ENCODE measurements around the gene BRSK2. TPM values are rescaled to one million over a fixed set of nuclear protein-coding genes. Genes with fewer than 3 reads are reported as not detected.

BRSK2 gene
- total RNA-seq, 6 experiments from 2014 or later = 0.14 to 0.99 (median 0.47) TPM; not detected in 1

- no peak overlapping the region for H3K4me3 Mint-ChIP-seq
- H3K27ac Mint-ChIP-seq = no peak overlapping the region
- no peak for TF ChIP-seq CTCF (IDR thresholded peaks at IDR 0.05)
- H3K4me1 Mint-ChIP-seq (ENCODE audit: low read depth) = no peaks in the 10 kb centered on the region
- peaks cover 4% of the 10 kb centered on the region; the same call in 1 of the 2 replicates for H3K27me3 Mint-ChIP-seq (ENCODE audit: insufficient read depth)
- H3K36me3 Mint-ChIP-seq (ENCODE audit: low read depth) = no peaks in the 10 kb centered on the region
- H3K9me3 Mint-ChIP-seq = peaks cover 4% of the 10 kb centered on the region
- DNase-seq = no peak
These were observed 8.3 kb downstream of the BRSK2 start for GRCh38 chr11:1397862-1398527.

GRCh38 chr11:1398528-1399235, 8.9 kb downstream of the BRSK2 start:
- Mint-ChIP-seq H3K4me1 (ENCODE audit: low read depth) (no peaks in the 10 kb centered on the region), H3K27me3 (ENCODE audit: insufficient read depth) (peaks cover 4% of the 10 kb centered on the region; the same call in 1 of the 2 replicates), H3K27ac (no peak overlapping the region), H3K9me3 (peaks cover under 1% of the 10 kb centered on the region; the same call in 1 of the 2 replicates), H3K4me3 (no peak overlapping the region), H3K36me3 (ENCODE audit: low read depth) (no peaks in the 10 kb centered on the region)
- TF ChIP-seq CTCF (IDR thresholded peaks at IDR 0.05) = no peak
- no peak for DNase-seq

GRCh38 chr11:1399386-1400316, 9.9 kb downstream of the BRSK2 start:
- peaks cover 4% of the 10 kb centered on the region; the same call in 1 of the 2 replicates for H3K27me3 Mint-ChIP-seq (ENCODE audit: insufficient read depth)
- H3K9me3 Mint-ChIP-seq = no peaks in the 10 kb centered on the region
- no peak overlapping the region for H3K4me3 Mint-ChIP-seq
- no peaks in the 10 kb centered on the region for H3K4me1 Mint-ChIP-seq (ENCODE audit: low read depth)
- H3K27ac Mint-ChIP-seq = no peak overlapping the region
- H3K36me3 Mint-ChIP-seq (ENCODE audit: low read depth) = no peaks in the 10 kb centered on the region
- no peak for DNase-seq
- no peak for TF ChIP-seq CTCF (IDR thresholded peaks at IDR 0.05)

- Mint-ChIP-seq H3K27ac (no peak overlapping the region), H3K4me3 (no peak overlapping the region), H3K4me1 (ENCODE audit: low read depth) (no peaks in the 10 kb centered on the region), H3K27me3 (ENCODE audit: insufficient read depth) (peaks cover 4% of the 10 kb centered on the region; the same call in 1 of the 2 replicates), H3K9me3 (no peaks in the 10 kb centered on the region), H3K36me3 (ENCODE audit: low read depth) (no peaks in the 10 kb centered on the region)
- TF ChIP-seq CTCF (IDR thresholded peaks at IDR 0.05) = no peak
- DNase-seq = no peak
These were observed 10.8 kb downstream of the BRSK2 start for GRCh38 chr11:1400317-1401170.

- TF ChIP-seq CTCF (IDR thresholded peaks at IDR 0.05) = no peak
- Mint-ChIP-seq H3K9me3 (no peaks in the 10 kb centered on the region), H3K27ac (no peak overlapping the region), H3K4me3 (no peak overlapping the region), H3K4me1 (ENCODE audit: low read depth) (no peaks in the 10 kb centered on the region), H3K27me3 (ENCODE audit: insufficient read depth) (peaks cover 3% of the 10 kb centered on the region; the same call in 1 of the 2 replicates), H3K36me3 (ENCODE audit: low read depth) (no peaks in the 10 kb centered on the region)
- DNase-seq = no peak
These were observed 11.4 kb downstream of the BRSK2 start for GRCh38 chr11:1401171-1401445.
